K562 (cell line): ENCODE results near the gene DOCK7. TPM values are rescaled to one million over a fixed set of nuclear protein-coding genes. Genes with fewer than 3 reads are reported as not detected.

Experiments used
- CC2D1A ChIP-seq: fragments of 450-650 bp; IDR thresholded peaks from 2 replicates; pipeline ENCODE4 v1.6.1; 2017; ENCODE audit warnings: mild to moderate bottlenecking
- ETV1 ChIP-seq: fragments of 450-650 bp; conservative IDR thresholded peaks from 2 replicates; pipeline ENCODE4 v1.6.1; 2016; ENCODE audit warnings: missing genetic modification characterization, control low read depth, low read depth, missing compliant biosample characterization
- KAT7 ChIP-seq: sonication (generic); formaldehyde crosslinking; IDR thresholded peaks from 2 replicates; pipeline ENCODE4 v1.8.0; 2022; ENCODE audit warnings: missing genetic modification reagents, mild to moderate bottlenecking, borderline replicate concordance
- MCM7 ChIP-seq, 2 experiments: fragments of 450-650 bp; IDR thresholded peaks; 2 replicates each; pipeline ENCODE4 v1.6.1; 2016 to 2018
- MYC ChIP-seq, 2 experiments: fragments of 250-450 bp in 1 of 2; sonication (Bioruptor Pico) in 1 of 2; IDR thresholded peaks; 2 replicates each; pipeline versions ENCODE4 v1.5.1 to v1.6.1; 2012 to 2021; ENCODE audit warnings: low read depth in 2 of 2, borderline replicate concordance in 1 of 2, improper control_type of control experiment in 1 of 2, low read length in 1 of 2, mild to moderate bottlenecking in 1 of 2, moderate library complexity in 1 of 2
- POLR2G ChIP-seq: fragments of 200-400 bp; formaldehyde crosslinking; IDR thresholded peaks from 2 replicates; pipeline ENCODE4 v1.6.1; 2017; ENCODE audit warnings: low read depth, mild to moderate bottlenecking, antibody characterized with exemption, low read length, moderate library complexity
- PRMT5 ChIP-seq: sonication (generic); formaldehyde crosslinking; IDR thresholded peaks from 2 replicates; pipeline ENCODE4 v1.5.0; 2020; ENCODE audit warnings: missing genetic modification reagents
- PTTG1 ChIP-seq: fragments of 450-650 bp; IDR thresholded peaks from 2 replicates; pipeline ENCODE4 v1.6.1; 2016; ENCODE audit warnings: low read depth, mild to moderate bottlenecking, missing genetic modification characterization, missing compliant biosample characterization
- RBBP5 ChIP-seq: fragments of 200-600 bp; sonication (generic); IDR thresholded peaks from 2 replicates; pipeline ENCODE4 v1.6.1; 2012; ENCODE audit warnings: borderline replicate concordance, mild to moderate bottlenecking, low read length, control low read depth, inconsistent platforms; ENCODE audit not compliant: insufficient read depth, poor library complexity, severe bottlenecking
- TBP ChIP-seq: optimal IDR thresholded peaks from 2 replicates; pipeline ENCODE3; 2011; ENCODE audit warnings: low read depth, low read length, improper control_type of control experiment
- ZNF395 ChIP-seq: fragments of 200-800 bp; sonication (Bioruptor generic); IDR thresholded peaks from 2 replicates; pipeline ENCODE4 v1.6.1; 2017; ENCODE audit warnings: missing genetic modification characterization, missing compliant biosample characterization
- ZNF507 ChIP-seq: conservative IDR thresholded peaks from 2 replicates; pipeline ENCODE4 v1.6.1; 2017; ENCODE audit warnings: missing genetic modification characterization, missing compliant biosample characterization
- ZNF518B ChIP-seq: fragments of 250-450 bp; sonication (Bioruptor Pico); IDR thresholded peaks from 2 replicates; pipeline ENCODE4 v1.5.0; 2021; ENCODE audit warnings: mild to moderate bottlenecking, moderate library complexity
- polyA plus RNA-seq, 8 experiments: library from polyadenylated mRNA; depleted of rRNA in 4 of 8; stranded (reverse) in 5 of 8; unstranded in 3 of 8; fragments of >200 nt; fragmentation: Nextera tagmentation in 2 of 8; fragmentation: Illumina TruSeq in 1 of 8; extraction: Ambion mirVana in 2 of 8; extraction: Trizol in 1 of 8; gene quantifications; 2 replicates each; pipeline versions ENCODE4 v1.2.1 to v1.2.3, GENCODE V29; 2011 to 2014; ENCODE audit warnings: inconsistent platforms in 1 of 8, missing spikeins in 1 of 8
- total RNA-seq, 7 experiments: library from RNA; depleted of rRNA in 6 of 7; stranded (reverse); fragments of >200 nt in 6 of 7; fragmentation: Illumina TruSeq in 2 of 7; extraction: Trizol in 2 of 7; gene quantifications; 2 replicates each; pipeline versions ENCODE4 v1.2.1 to v1.2.3, GENCODE V29; 2011 to 2021; ENCODE audit warnings: low replicate concordance in 1 of 7
- TF ChIP-seq, protein P1 (sequence below), 2 experiments: IDR thresholded peaks; 2 replicates each; pipeline ENCODE4 v1.6.1; 2011; ENCODE audit warnings: borderline replicate concordance in 1 of 2, control low read depth in 1 of 2, low read depth in 1 of 2, low read length in 1 of 2, mild to moderate bottlenecking in 1 of 2, mixed read lengths in 1 of 2, moderate library complexity in 1 of 2; ENCODE audit not compliant: insufficient read depth in 1 of 2, insufficient read length in 1 of 2, poor library complexity in 1 of 2, severe bottlenecking in 1 of 2; ENCODE audit errors: extremely low read depth in 1 of 2
- TF ChIP-seq, protein P2 (sequence below): IDR thresholded peaks from 2 replicates; pipeline ENCODE4 v1.6.1; 2011; ENCODE audit not compliant: insufficient read length; ENCODE audit errors: extremely low read depth
- TF ChIP-seq, protein P3 (sequence below): sonication (generic); formaldehyde crosslinking; IDR thresholded peaks from 2 replicates; pipeline ENCODE4 v1.8.0; 2023; ENCODE audit warnings: mild to moderate bottlenecking, missing genetic modification reagents
- TF ChIP-seq, protein P4 (sequence below): sonication (generic); formaldehyde crosslinking; IDR thresholded peaks from 2 replicates; pipeline ENCODE4 v1.8.0; 2022; ENCODE audit warnings: missing genetic modification reagents, mild to moderate bottlenecking, borderline replicate concordance

Gene DOCK7
- total and polyA plus RNA-seq, 9 of the 15 experiments (the other 6 are each of a cell fraction or from before 2014, with no cell fraction given) = 4.9 to 35.1 (median 12.6) TPM

DNA sequence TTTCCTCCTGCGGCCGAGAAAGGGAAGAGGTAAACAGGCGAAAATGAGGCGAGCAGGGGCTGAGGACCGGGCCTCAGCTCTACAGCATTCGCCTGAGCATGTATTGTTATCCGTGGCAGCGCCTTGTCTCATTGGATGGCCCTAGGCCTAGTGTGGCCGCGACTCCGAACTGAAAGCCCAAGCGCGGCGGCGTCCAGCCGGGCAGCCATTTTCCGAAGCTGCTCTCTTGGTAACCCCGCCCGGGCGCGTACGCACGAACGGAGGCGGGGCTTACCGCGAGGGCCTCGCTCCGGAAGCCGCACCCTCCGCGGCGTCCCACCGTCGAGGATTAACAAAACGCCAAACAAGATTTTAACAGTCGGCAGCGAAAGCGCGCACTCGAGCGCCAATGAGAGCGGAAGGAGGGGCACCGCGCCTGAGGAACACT lies 252.1 kb downstream of the DOCK7 start (continued):
- no peak for TF ChIP-seq ZNF518B (CRISPR knock-in tag)
- TF ChIP-seq ZNF395 (CRISPR knock-in tag) = no peak
- TF ChIP-seq, protein P1, sequence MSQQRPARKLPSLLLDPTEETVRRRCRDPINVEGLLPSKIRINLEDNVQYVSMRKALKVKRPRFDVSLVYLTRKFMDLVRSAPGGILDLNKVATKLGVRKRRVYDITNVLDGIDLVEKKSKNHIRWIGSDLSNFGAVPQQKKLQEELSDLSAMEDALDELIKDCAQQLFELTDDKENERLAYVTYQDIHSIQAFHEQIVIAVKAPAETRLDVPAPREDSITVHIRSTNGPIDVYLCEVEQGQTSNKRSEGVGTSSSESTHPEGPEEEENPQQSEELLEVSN (IDR thresholded peaks at IDR 0.05; ENCODE audit: borderline replicate concordance in 1 of 2, extremely low read depth in 1 of 2, insufficient read depth in 1 of 2, insufficient read length in 1 of 2, low read depth in 1 of 2, low read length in 1 of 2, poor library complexity in 1 of 2, severe bottlenecking in 1 of 2) = peak in 1 of 2 experiments; percentile 71
- TF ChIP-seq, protein P2, sequence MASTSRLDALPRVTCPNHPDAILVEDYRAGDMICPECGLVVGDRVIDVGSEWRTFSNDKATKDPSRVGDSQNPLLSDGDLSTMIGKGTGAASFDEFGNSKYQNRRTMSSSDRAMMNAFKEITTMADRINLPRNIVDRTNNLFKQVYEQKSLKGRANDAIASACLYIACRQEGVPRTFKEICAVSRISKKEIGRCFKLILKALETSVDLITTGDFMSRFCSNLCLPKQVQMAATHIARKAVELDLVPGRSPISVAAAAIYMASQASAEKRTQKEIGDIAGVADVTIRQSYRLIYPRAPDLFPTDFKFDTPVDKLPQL = no peak
- no peak for TF ChIP-seq PRMT5 (CRISPR knock-in tag)
- peak; percentile 37; the same call in 1 of the 2 replicates for TF ChIP-seq MYC (IDR thresholded peaks at IDR 0.05; ENCODE audit: low read depth, low read length)
- no peak for TF ChIP-seq MYC (CRISPR knock-in tag; IDR thresholded peaks at IDR 0.05; ENCODE audit: borderline replicate concordance, low read depth)
- TF ChIP-seq CC2D1A = no peak
- no peak for TF ChIP-seq ZNF507 (tag)
- 0 out of 2 replicates have a peak, but pooled peaks have one; percentile 40 for TF ChIP-seq KAT7 (CRISPR knock-in tag)
- TF ChIP-seq, protein P3, sequence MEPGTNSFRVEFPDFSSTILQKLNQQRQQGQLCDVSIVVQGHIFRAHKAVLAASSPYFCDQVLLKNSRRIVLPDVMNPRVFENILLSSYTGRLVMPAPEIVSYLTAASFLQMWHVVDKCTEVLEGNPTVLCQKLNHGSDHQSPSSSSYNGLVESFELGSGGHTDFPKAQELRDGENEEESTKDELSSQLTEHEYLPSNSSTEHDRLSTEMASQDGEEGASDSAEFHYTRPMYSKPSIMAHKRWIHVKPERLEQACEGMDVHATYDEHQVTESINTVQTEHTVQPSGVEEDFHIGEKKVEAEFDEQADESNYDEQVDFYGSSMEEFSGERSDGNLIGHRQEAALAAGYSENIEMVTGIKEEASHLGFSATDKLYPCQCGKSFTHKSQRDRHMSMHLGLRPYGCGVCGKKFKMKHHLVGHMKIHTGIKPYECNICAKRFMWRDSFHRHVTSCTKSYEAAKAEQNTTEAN (CRISPR knock-in tag) = no peak
- peak; percentile 36 for TF ChIP-seq RBBP5
- TF ChIP-seq, protein P4, sequence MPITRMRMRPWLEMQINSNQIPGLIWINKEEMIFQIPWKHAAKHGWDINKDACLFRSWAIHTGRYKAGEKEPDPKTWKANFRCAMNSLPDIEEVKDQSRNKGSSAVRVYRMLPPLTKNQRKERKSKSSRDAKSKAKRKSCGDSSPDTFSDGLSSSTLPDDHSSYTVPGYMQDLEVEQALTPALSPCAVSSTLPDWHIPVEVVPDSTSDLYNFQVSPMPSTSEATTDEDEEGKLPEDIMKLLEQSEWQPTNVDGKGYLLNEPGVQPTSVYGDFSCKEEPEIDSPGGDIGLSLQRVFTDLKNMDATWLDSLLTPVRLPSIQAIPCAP (CRISPR knock-in tag) = no peak
- no peak for TF ChIP-seq PTTG1 (tag)
- peak; percentile 98 for TF ChIP-seq POLR2G
- no peak for TF ChIP-seq MCM7 (IDR thresholded peaks at IDR 0.05)
- TF ChIP-seq TBP = peak; percentile 91
- peak; percentile 91 for TF ChIP-seq ETV1 (tag)
